ENCODE data around the gene HTR3C. TPM values are rescaled to one million over a fixed set of nuclear protein-coding genes. Genes with fewer than 3 reads are reported as not detected.

The HTR3C gene, protein sequence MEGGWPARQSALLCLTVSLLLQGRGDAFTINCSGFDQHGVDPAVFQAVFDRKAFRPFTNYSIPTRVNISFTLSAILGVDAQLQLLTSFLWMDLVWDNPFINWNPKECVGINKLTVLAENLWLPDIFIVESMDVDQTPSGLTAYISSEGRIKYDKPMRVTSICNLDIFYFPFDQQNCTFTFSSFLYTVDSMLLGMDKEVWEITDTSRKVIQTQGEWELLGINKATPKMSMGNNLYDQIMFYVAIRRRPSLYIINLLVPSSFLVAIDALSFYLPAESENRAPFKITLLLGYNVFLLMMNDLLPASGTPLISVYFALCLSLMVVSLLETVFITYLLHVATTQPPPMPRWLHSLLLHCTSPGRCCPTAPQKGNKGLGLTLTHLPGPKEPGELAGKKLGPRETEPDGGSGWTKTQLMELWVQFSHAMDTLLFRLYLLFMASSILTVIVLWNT
- not detected in 2 replicates for total RNA-seq (2014; rRNA removed)
- percentile 9 among the genes with signal in this experiment for Bru-seq, nascent RNA
- BruChase-seq, experiment 1, labeled RNA remaining after a 6-hour chase = not detected
- BruChase-seq, experiment 2, labeled RNA remaining after a 2-hour chase = not detected
- long read RNA-seq = 0 reads

DNA sequence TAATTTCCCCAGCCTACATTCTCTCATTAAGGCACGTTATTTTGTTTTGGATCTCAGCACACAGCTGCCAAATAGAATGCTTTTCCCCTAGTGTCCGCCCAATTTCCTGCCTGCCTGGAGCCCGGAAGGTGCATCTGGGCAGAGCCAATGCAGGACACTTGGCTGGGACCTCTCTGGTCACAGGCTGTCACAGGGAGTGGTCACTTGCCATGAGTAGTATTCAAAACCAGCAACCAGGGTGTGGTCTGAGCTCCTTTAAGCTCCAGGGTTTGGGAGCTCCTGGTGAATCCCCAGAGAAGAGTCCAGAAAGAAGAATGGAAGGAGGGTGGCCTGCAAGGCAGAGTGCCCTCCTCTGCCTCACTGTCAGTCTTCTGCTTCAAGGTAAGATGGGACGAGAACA lies at the start of gene HTR3C:
Gene HTR3C, plus strand, starts transcription at position 281 of the 400 bp plus-strand sequence. Its CDS starts 34 bp downstream, at position 315.
- no peaks in the 10 kb centered on the region; the same call in 1 of the 2 replicates for H3K9me2 ChIP-seq (replicated peaks; ENCODE audit: low read length)
- peak; percentile 54 for ATAC-seq

DNA sequence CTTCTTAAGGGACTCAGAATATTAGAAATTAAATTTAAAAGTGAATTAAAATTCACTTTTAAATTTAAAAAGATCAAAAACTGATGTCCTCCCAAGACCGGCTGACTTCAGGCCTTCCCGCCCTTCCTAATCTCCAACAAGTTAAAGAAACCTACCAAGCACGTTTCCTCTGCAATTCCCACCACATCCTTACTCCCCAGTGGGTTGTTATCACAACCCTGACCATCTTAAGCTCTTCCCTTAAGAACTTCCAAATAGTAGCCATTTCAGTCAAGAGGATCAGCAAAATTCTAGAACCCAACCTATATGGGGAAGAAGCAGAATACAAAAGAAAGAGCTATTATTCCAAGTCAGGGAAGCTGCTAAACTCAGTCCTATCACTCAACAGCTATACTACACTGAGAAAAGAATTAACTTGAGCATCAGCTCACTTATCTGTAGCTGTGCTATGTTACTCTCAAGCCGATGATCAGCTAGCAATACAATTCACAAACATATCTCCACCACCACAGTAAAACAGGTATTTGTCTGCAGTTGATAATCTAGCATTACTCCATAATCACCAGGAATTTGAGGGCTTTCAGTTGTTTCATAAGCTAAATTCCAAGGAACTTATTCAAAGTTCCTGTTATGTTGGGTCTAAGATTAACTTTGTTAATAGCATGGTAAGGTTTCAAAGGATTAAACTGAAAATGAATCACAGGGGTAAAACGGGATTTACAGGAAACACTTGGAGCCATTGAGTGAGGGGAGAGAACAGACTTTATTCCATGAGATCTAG lies 49.5 kb upstream of the HTR3C start:
- no TSS peak for BruUV-seq (replicated peaks)
- intact Hi-C loops (cut with micrococcal nuclease) = no loop called here
- Histone ChIP-seq H3K27me3 (ENCODE audit: low read length) (no peaks in the 10 kb centered on the region), H3K9me3 (ENCODE audit: low read length) (no peaks in the 10 kb centered on the region), H3K36me3 (ENCODE audit: low read depth, low read length) (peaks cover 23% of the 10 kb centered on the region; the same call in 1 of the 2 replicates), H3K4me3 (ENCODE audit: low read length) (no peak overlapping the region), H3F3A (ENCODE audit: low read length, unreplicated experiment) (no peaks in the 10 kb centered on the region), H3K9ac (ENCODE audit: low read length) (no peak overlapping the region), H3K4me1 (ENCODE audit: insufficient read depth, low read length) (peaks cover 48% of the 10 kb centered on the region), H2AFZ (ENCODE audit: low read length) (no peak overlapping the region), H3K79me2 (ENCODE audit: low read length) (peaks cover 59% of the 10 kb centered on the region), H3K4me2 (ENCODE audit: low read length) (peak overlapping the region; percentile 48), H4K20me1 (ENCODE audit: low read length) (no peaks in the 10 kb centered on the region), H3K27ac (ENCODE audit: low read length) (peak overlapping the region; percentile 12), H3K9me2 (replicated peaks; ENCODE audit: low read length) (no peaks in the 10 kb centered on the region)
- no peak for TF ChIP-seq EZH2phosphoT487 (IDR thresholded peaks at IDR 0.05; ENCODE audit: borderline replicate concordance, low read length)
- TF ChIP-seq, protein P1, sequence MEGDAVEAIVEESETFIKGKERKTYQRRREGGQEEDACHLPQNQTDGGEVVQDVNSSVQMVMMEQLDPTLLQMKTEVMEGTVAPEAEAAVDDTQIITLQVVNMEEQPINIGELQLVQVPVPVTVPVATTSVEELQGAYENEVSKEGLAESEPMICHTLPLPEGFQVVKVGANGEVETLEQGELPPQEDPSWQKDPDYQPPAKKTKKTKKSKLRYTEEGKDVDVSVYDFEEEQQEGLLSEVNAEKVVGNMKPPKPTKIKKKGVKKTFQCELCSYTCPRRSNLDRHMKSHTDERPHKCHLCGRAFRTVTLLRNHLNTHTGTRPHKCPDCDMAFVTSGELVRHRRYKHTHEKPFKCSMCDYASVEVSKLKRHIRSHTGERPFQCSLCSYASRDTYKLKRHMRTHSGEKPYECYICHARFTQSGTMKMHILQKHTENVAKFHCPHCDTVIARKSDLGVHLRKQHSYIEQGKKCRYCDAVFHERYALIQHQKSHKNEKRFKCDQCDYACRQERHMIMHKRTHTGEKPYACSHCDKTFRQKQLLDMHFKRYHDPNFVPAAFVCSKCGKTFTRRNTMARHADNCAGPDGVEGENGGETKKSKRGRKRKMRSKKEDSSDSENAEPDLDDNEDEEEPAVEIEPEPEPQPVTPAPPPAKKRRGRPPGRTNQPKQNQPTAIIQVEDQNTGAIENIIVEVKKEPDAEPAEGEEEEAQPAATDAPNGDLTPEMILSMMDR (conservative IDR thresholded peaks at IDR 0.05; ENCODE audit: low read depth, low read length) = no peak
- ATAC-seq (no peak), DNase-seq (peak; percentile 75)
- CTCF ChIA-PET = interaction anchor here (0.6 kb wide), 1 partner anchor 211 kb away, joined by 4 read pairs; no protein-coding TSS in a partner anchor
- POLR2A ChIA-PET (ENCODE audit: unreplicated experiment) = interaction anchor here (0.7 kb wide), 1 partner anchor 49 kb away, joined by 3 read pairs; no protein-coding TSS in a partner anchor

More for the DNA sequence above, at the start of gene HTR3C:
- peak; percentile 17 for DNase-seq
- no peaks in the 10 kb centered on the region for H3F3A ChIP-seq (ENCODE audit: low read length, unreplicated experiment)
- H3K4me3 ChIP-seq (ENCODE audit: low read length) = no peak within 1 kb of the TSS
- H3K4me1 ChIP-seq (ENCODE audit: insufficient read depth, low read length) = peaks cover 3% of the 10 kb centered on the region
- no peak within 1 kb of the TSS for H3K9ac ChIP-seq (ENCODE audit: low read length)
- TF ChIP-seq EZH2 (IDR thresholded peaks at IDR 0.05; ENCODE audit: low read length, unreplicated experiment) (no peak), EZH2phosphoT487 (IDR thresholded peaks at IDR 0.05; ENCODE audit: borderline replicate concordance, low read length) (no peak)
- TF ChIP-seq, protein P1 (conservative IDR thresholded peaks at IDR 0.05; ENCODE audit: low read depth, low read length) = no peak
- POLR2A ChIA-PET (ENCODE audit: unreplicated experiment) = no interaction called here
- intact Hi-C loops (cut with micrococcal nuclease) = no loop called here
- no peaks in the 10 kb centered on the region for H3K27me3 ChIP-seq (ENCODE audit: low read length)
- H3K79me2 ChIP-seq (ENCODE audit: low read length) = no peaks in the 10 kb centered on the region
- no peak within 1 kb of the TSS for H2AFZ ChIP-seq (ENCODE audit: low read length)
- no peak within 1 kb of the TSS for H3K4me2 ChIP-seq (ENCODE audit: low read length)
- CTCF ChIA-PET = no interaction called here
- H3K9me3 ChIP-seq (ENCODE audit: low read length) = no peaks in the 10 kb centered on the region
- H3K36me3 ChIP-seq (ENCODE audit: low read depth, low read length) = no peaks in the 10 kb centered on the region
- no peak within 1 kb of the TSS for H3K27ac ChIP-seq (ENCODE audit: low read length)
- H4K20me1 ChIP-seq (ENCODE audit: low read length) = no peaks in the 10 kb centered on the region
- no TSS peak for BruUV-seq (replicated peaks)

Data from PC-3 (cell line).